CD4-positive, alpha-beta T cell treated with Interleukin-10 for 1 hour (primary cell): ENCODE data around the gene AQP9.
A peak's percentile ranks its signal among the peaks of the same experiment; 100 is the strongest.
"Not testable (repeated sequence)": the region's sequence is repeated elsewhere in the genome, so short reads cannot be mapped to it uniquely, and the experiment has no call there.

ENCODE experiments used
- DNase-seq: peaks from one replicate; pipeline ENCODE4 v3.0.0-alpha.2; 2020

AQP9 gene

GRCh38 chr15:58182460-58183163 is 44.4 kb downstream of the AQP9 start:
- DNase-seq = peak; percentile 8

GRCh38 chr15:58185439-58185838 is 47.3 kb downstream of the AQP9 start:
- DNase-seq = no peak

GRCh38 chr15:58189148-58189811 is 51.1 kb downstream of the AQP9 start:
- DNase-seq = no peak

GRCh38 chr15:58190419-58190818 is 52.2 kb downstream of the AQP9 start:
- no peak for DNase-seq

GRCh38 chr15:58193636-58194035 is 55.5 kb downstream of the AQP9 start:
- not testable (repeated sequence) for DNase-seq

- DNase-seq = no peak
These were observed 62.6 kb downstream of the AQP9 start for GRCh38 chr15:58200739-58201138.

GRCh38 chr15:58201516-58201915 is 63.3 kb downstream of the AQP9 start:
- no peak for DNase-seq

- DNase-seq = no peak
These were observed 65.4 kb downstream of the AQP9 start for GRCh38 chr15:58203537-58203936.

GRCh38 chr15:58206151-58206550 is 68.0 kb downstream of the AQP9 start:
- DNase-seq = no peak

GRCh38 chr15:58208217-58208616 is 70.0 kb downstream of the AQP9 start:
- not testable (repeated sequence) for DNase-seq

- DNase-seq = peak; percentile 51
These were observed 70.9 kb downstream of the AQP9 start for GRCh38 chr15:58209007-58209481.

GRCh38 chr15:58210031-58210430 is 71.8 kb downstream of the AQP9 start:
- not testable (repeated sequence) for DNase-seq

- DNase-seq = no peak
These were observed 74.8 kb downstream of the AQP9 start for GRCh38 chr15:58212909-58213526.

GRCh38 chr15:58213587-58214338 is 75.6 kb downstream of the AQP9 start:
- DNase-seq = no peak

- no peak for DNase-seq
These were observed 76.6 kb downstream of the AQP9 start for GRCh38 chr15:58214591-58215340.

- no peak for DNase-seq
These were observed 79.3 kb downstream of the AQP9 start for GRCh38 chr15:58217460-58217859.

GRCh38 chr15:58221591-58222241 is 83.5 kb downstream of the AQP9 start:
- no peak for DNase-seq

GRCh38 chr15:58222679-58223078 is 84.5 kb downstream of the AQP9 start:
- no peak for DNase-seq

GRCh38 chr15:58223432-58223831 is 85.3 kb downstream of the AQP9 start:
- no peak for DNase-seq

GRCh38 chr15:58224068-58224467 is 85.9 kb downstream of the AQP9 start:
- DNase-seq = no peak

GRCh38 chr15:58227706-58228543 is 89.7 kb downstream of the AQP9 start:
- DNase-seq = peak; percentile 68
